ENCODE results near the gene SMARCD2. TPM values are rescaled to one million over a fixed set of nuclear protein-coding genes. Genes with fewer than 3 reads are reported as not detected.

Gene SMARCD2
- total RNA-seq, 1 donor from 2014 or later = 84.5 TPM

GRCh38 chr17:63837962-63838600 lies 4.4 kb downstream of the SMARCD2 start:
- peak overlapping the region; percentile 70 for H3K27ac Mint-ChIP-seq (ENCODE audit: unreplicated experiment)
- TF ChIP-seq CTCF (IDR thresholded peaks at IDR 0.05; ENCODE audit: partially characterized antibody, unreplicated experiment) = no peak

GRCh38 chr17:63837480-63837879 lies 5.0 kb downstream of the SMARCD2 start:
- Mint-ChIP-seq H3K4me1 (ENCODE audit: low read depth, unreplicated experiment) (peaks cover 16% of the 10 kb centered on the region), H3K4me3 (ENCODE audit: unreplicated experiment) (no peak overlapping the region), H3K36me3 (ENCODE audit: unreplicated experiment) (no peaks in the 10 kb centered on the region), H3K9me3 (ENCODE audit: unreplicated experiment) (peaks cover 8% of the 10 kb centered on the region), H3K27me3 (ENCODE audit: unreplicated experiment) (peaks cover 16% of the 10 kb centered on the region), H3K27ac (ENCODE audit: unreplicated experiment) (no peak overlapping the region)
- no peak for TF ChIP-seq CTCF (IDR thresholded peaks at IDR 0.05; ENCODE audit: partially characterized antibody, unreplicated experiment)
- no peak for DNase-seq

More at GRCh38 chr17:63837962-63838600, 4.4 kb downstream of the SMARCD2 start:
- DNase-seq = no peak
- H3K4me3 Mint-ChIP-seq (ENCODE audit: unreplicated experiment) = peak overlapping the region; percentile 78
- H3K4me1 Mint-ChIP-seq (ENCODE audit: low read depth, unreplicated experiment) = peaks cover 16% of the 10 kb centered on the region
- peaks cover 16% of the 10 kb centered on the region for H3K27me3 Mint-ChIP-seq (ENCODE audit: unreplicated experiment)
- peaks cover 9% of the 10 kb centered on the region for H3K9me3 Mint-ChIP-seq (ENCODE audit: unreplicated experiment)
- H3K36me3 Mint-ChIP-seq (ENCODE audit: unreplicated experiment) = no peaks in the 10 kb centered on the region

GRCh38 chr17:63836811-63837210 lies 5.7 kb downstream of the SMARCD2 start:
- H3K27ac Mint-ChIP-seq (ENCODE audit: unreplicated experiment) = peak overlapping the region; percentile 29
- no peaks in the 10 kb centered on the region for H3K36me3 Mint-ChIP-seq (ENCODE audit: unreplicated experiment)
- DNase-seq = no peak
- H3K27me3 Mint-ChIP-seq (ENCODE audit: unreplicated experiment) = peaks cover 16% of the 10 kb centered on the region
- H3K9me3 Mint-ChIP-seq (ENCODE audit: unreplicated experiment) = peaks cover 9% of the 10 kb centered on the region
- H3K4me3 Mint-ChIP-seq (ENCODE audit: unreplicated experiment) = peak overlapping the region; percentile 25
- H3K4me1 Mint-ChIP-seq (ENCODE audit: low read depth, unreplicated experiment) = peaks cover 16% of the 10 kb centered on the region
- TF ChIP-seq CTCF (IDR thresholded peaks at IDR 0.05; ENCODE audit: partially characterized antibody, unreplicated experiment) = no peak

GRCh38 chr17:63835167-63835720 lies 7.2 kb downstream of the SMARCD2 start:
- TF ChIP-seq CTCF (IDR thresholded peaks at IDR 0.05; ENCODE audit: partially characterized antibody, unreplicated experiment) = no peak
- H3K4me1 Mint-ChIP-seq (ENCODE audit: low read depth, unreplicated experiment) = peaks cover 6% of the 10 kb centered on the region
- H3K36me3 Mint-ChIP-seq (ENCODE audit: unreplicated experiment) = no peaks in the 10 kb centered on the region
- H3K27me3 Mint-ChIP-seq (ENCODE audit: unreplicated experiment) = peaks cover 7% of the 10 kb centered on the region
- H3K9me3 Mint-ChIP-seq (ENCODE audit: unreplicated experiment) = peaks cover 3% of the 10 kb centered on the region
- H3K27ac Mint-ChIP-seq (ENCODE audit: unreplicated experiment) = no peak overlapping the region
- no peak for DNase-seq
- H3K4me3 Mint-ChIP-seq (ENCODE audit: unreplicated experiment) = no peak overlapping the region

GRCh38 chr17:63834431-63835166 lies 7.9 kb downstream of the SMARCD2 start:
- Mint-ChIP-seq H3K9me3 (ENCODE audit: unreplicated experiment) (peaks cover 3% of the 10 kb centered on the region), H3K27ac (ENCODE audit: unreplicated experiment) (no peak overlapping the region), H3K36me3 (ENCODE audit: unreplicated experiment) (no peaks in the 10 kb centered on the region), H3K4me1 (ENCODE audit: low read depth, unreplicated experiment) (peaks cover 6% of the 10 kb centered on the region), H3K4me3 (ENCODE audit: unreplicated experiment) (no peak overlapping the region), H3K27me3 (ENCODE audit: unreplicated experiment) (peaks cover 6% of the 10 kb centered on the region)
- peak; percentile 59 for DNase-seq
- peak; percentile 48 for TF ChIP-seq CTCF (IDR thresholded peaks at IDR 0.05; ENCODE audit: partially characterized antibody, unreplicated experiment)

All from glutamatergic neuron (in vitro differentiated cells).